IMR-90 (cell line): Measurements from ENCODE around the gene RTKN. TPM values are rescaled to one million over a fixed set of nuclear protein-coding genes. Genes with fewer than 3 reads are reported as not detected.
"Not testable (repeated sequence)": the region's sequence is repeated elsewhere in the genome, so short reads cannot be mapped to it uniquely, and the experiment has no call there.

Experiments
- ATAC-seq: fragments of 200-7000 bp; cut with Tn5 transposase; 2 replicates; pipeline ENCODE4 v1.9.1; 2020; ENCODE audit warnings: low read depth, mild to moderate bottlenecking, moderate library complexity
- BruUV-seq: library from RNA; stranded (reverse); fragments of 400-500 nt; replicated peaks from 2 replicates; lab custom pipeline; 2021; lab: Mats Ljungman, UMichigan
- CTCF ChIA-PET: fragments of 300-600 bp; formaldehyde crosslinking; extraction: SDS; loops from one replicate; lab custom pipeline; 2021; ENCODE audit warnings: antibody characterized with exemption; lab: Yijun Ruan, JAX
- POLR2A ChIA-PET: fragments of 300-600 bp; sonication (Branson Sonifier 250); formaldehyde crosslinking; loops from one replicate; lab custom pipeline; 2022; ENCODE audit warnings: antibody characterized with exemption; ENCODE audit not compliant: unreplicated experiment; lab: Charles Lee
- DNase-seq: peaks from one replicate; pipeline ENCODE4 v3.0.0; 2013
- H2AFZ ChIP-seq: replicated peaks from 2 replicates; pipeline ENCODE3; 2013; ENCODE audit warnings: low read length, mild to moderate bottlenecking; ENCODE audit not compliant: poor library complexity
- H2AK5ac ChIP-seq: 2 replicates; pipeline ENCODE4 v1.6.1; 2013; ENCODE audit warnings: low read depth, low read length, inconsistent platforms
- H2AK9ac ChIP-seq: replicated peaks from 2 replicates; pipeline ENCODE3; 2013; ENCODE audit warnings: mild to moderate bottlenecking, low read depth, low read length, moderate library complexity; ENCODE audit not compliant: poor library complexity
- H2BK120ac ChIP-seq: 2 replicates; pipeline ENCODE4 v1.6.1; 2013; ENCODE audit warnings: low read depth, low read length, inconsistent platforms
- H2BK15ac ChIP-seq: 3 replicates; pipeline ENCODE4 v1.6.1; 2013; ENCODE audit warnings: low read depth, low read length, inconsistent platforms
- H2BK20ac ChIP-seq: 2 replicates; pipeline ENCODE4 v1.6.1; 2013; ENCODE audit warnings: low read depth, mild to moderate bottlenecking, inconsistent platforms, low read length, moderate library complexity
- H2BK5ac ChIP-seq: 2 replicates; pipeline ENCODE4 v1.6.1; 2013; ENCODE audit warnings: mild to moderate bottlenecking, low read depth, low read length, inconsistent platforms; ENCODE audit not compliant: poor library complexity, severe bottlenecking
- H3K14ac ChIP-seq: replicated peaks from 2 replicates; pipeline ENCODE4 v1.6.1; 2013; ENCODE audit warnings: low read depth, low read length, inconsistent platforms
- H3K18ac ChIP-seq: 2 replicates; pipeline ENCODE4 v1.6.1; 2013; ENCODE audit warnings: low read depth, low read length, control low read depth
- H3K23ac ChIP-seq: 2 replicates; pipeline ENCODE4 v1.6.1; 2013; ENCODE audit warnings: low read depth, low read length, inconsistent platforms
- H3K27ac ChIP-seq: 2 replicates; pipeline ENCODE4 v1.5.1; 2013; ENCODE audit warnings: mild to moderate bottlenecking, control low read depth, low read length; ENCODE audit not compliant: insufficient read depth
- H3K27me3 ChIP-seq: 2 replicates; pipeline ENCODE4 v1.6.1; 2013; ENCODE audit warnings: low read length; ENCODE audit not compliant: control insufficient read depth, insufficient read depth
- H3K36me3 ChIP-seq: 2 replicates; pipeline ENCODE4 v1.6.1; 2013; ENCODE audit warnings: low read length, mixed read lengths; ENCODE audit not compliant: control insufficient read depth, insufficient read depth
- H3K4ac ChIP-seq: 2 replicates; pipeline ENCODE4 v1.6.1; 2013; ENCODE audit warnings: low read depth, low read length, inconsistent platforms
- H3K4me1 ChIP-seq: 2 replicates; pipeline ENCODE4 v1.6.1; 2013; ENCODE audit warnings: low read length, mixed read lengths; ENCODE audit not compliant: control insufficient read depth, insufficient read depth
- H3K4me2 ChIP-seq: 2 replicates; pipeline ENCODE4 v1.6.1; 2013; ENCODE audit warnings: low read depth, mild to moderate bottlenecking, control low read depth, low read length, moderate library complexity
- H3K4me3 ChIP-seq: 2 replicates; pipeline ENCODE4 v1.5.1; 2013; ENCODE audit warnings: low read depth, mild to moderate bottlenecking, control low read depth, low read length, moderate library complexity; ENCODE audit not compliant: insufficient read depth
- H3K56ac ChIP-seq: 2 replicates; pipeline ENCODE4 v1.6.1; 2013; ENCODE audit warnings: low read length, inconsistent platforms; ENCODE audit not compliant: insufficient read depth; ENCODE audit errors: extremely low read depth
- H3K79me1 ChIP-seq, 2 experiments: 2 replicates each; pipeline ENCODE4 v1.6.1; 2013; ENCODE audit warnings: low read length in 2 of 2, inconsistent platforms in 1 of 2, low read depth in 1 of 2
- H3K9ac ChIP-seq: 2 replicates; pipeline ENCODE4 v1.6.1; 2013; ENCODE audit warnings: low read depth, low read length, control low read depth
- H3K9me1 ChIP-seq: 2 replicates; pipeline ENCODE4 v1.6.1; 2013; ENCODE audit warnings: low read length, inconsistent platforms; ENCODE audit not compliant: insufficient read depth
- H3K9me3 ChIP-seq: 2 replicates; pipeline ENCODE4 v1.6.1; 2013; ENCODE audit warnings: low read length; ENCODE audit not compliant: control insufficient read depth, insufficient read depth
- H4K20me1 ChIP-seq: 2 replicates; pipeline ENCODE4 v1.6.1; 2013; ENCODE audit warnings: low read length, inconsistent platforms; ENCODE audit not compliant: insufficient read depth
- H4K5ac ChIP-seq: 2 replicates; pipeline ENCODE4 v1.6.1; 2013; ENCODE audit warnings: mild to moderate bottlenecking, low read depth, low read length, control low read depth
- H4K8ac ChIP-seq, 2 experiments: 2 replicates each; pipeline ENCODE4 v1.6.1; 2013; ENCODE audit warnings: low read depth in 2 of 2, low read length in 2 of 2, control low read depth in 1 of 2, inconsistent platforms in 1 of 2
- H4K91ac ChIP-seq: 2 replicates; pipeline ENCODE4 v1.6.1; 2013; ENCODE audit warnings: low read depth, low read length, inconsistent platforms; ENCODE audit not compliant: insufficient read depth
- WGBS, 2 experiments: methylation state at CpG; one replicate each; pipeline versions ENCODE4 v1.1.5 to v1.1.7; 2013; ENCODE audit warnings: missing lambda C conversion rate in 2 of 2; ENCODE audit not compliant: insufficient read length in 1 of 2; ENCODE audit errors: extremely low coverage in 2 of 2; 5-methylcytosine and 5-hydroxymethylcytosine counted together
- dilution Hi-C: fragments of 300-500 bp; cut with HindIII; formaldehyde crosslinking; loops from one replicate; pipeline ENCODE4 v1.14.3; 2018; ENCODE audit warnings: low sequenced_read_pairs; ENCODE audit not compliant: unreplicated experiment
- in situ Hi-C: fragments of 300-500 bp; cut with MboI; formaldehyde crosslinking; loops from 3 replicates; pipeline ENCODE4 v1.14.3; 2019; ENCODE audit warnings: low sequenced_read_pairs, inconsistent platforms, mixed read lengths
- intact Hi-C: fragments of 100-400 bp; cut with micrococcal nuclease; formaldehyde crosslinking; loops from 2 replicates; pipeline ENCODE4 v1.10.0; 2022
- polyA plus RNA-seq, 3 experiments: library from polyadenylated mRNA; depleted of rRNA; stranded (reverse); fragments of >200 nt; gene quantifications; 2 replicates each; pipeline ENCODE4 v1.2.3, GENCODE V29; 2012; ENCODE audit warnings: low replicate concordance in 1 of 3
- total RNA-seq: library from RNA; depleted of rRNA; stranded (reverse); fragments of >200 nt; gene quantifications from 2 replicates; pipeline ENCODE4 v1.2.3, GENCODE V29; 2012

RTKN gene
- total and polyA plus RNA-seq, 2 of the 4 experiments (the other 2 are of a cell fraction) = 11.1 to 19.7 TPM

GRCh38 chr2:74483675-74484164 lies 42.0 kb upstream of the RTKN start:
- 0 out of 2 replicates have a peak overlapping the region, but pooled peaks have one; percentile 6 for H2AK5ac ChIP-seq
- ATAC-seq, H3K56ac ChIP-seq, H3K18ac ChIP-seq, BruUV-seq, H2BK5ac ChIP-seq, H3K9me3 ChIP-seq, dilution Hi-C loops, DNase-seq, H2BK15ac ChIP-seq, H2BK20ac ChIP-seq, H4K20me1 ChIP-seq, H3K9me1 ChIP-seq, H3K27me3 ChIP-seq: not testable (repeated sequence)
- peak overlapping the region; percentile 77 for H4K91ac ChIP-seq
- peak overlapping the region; percentile 100 for H2AFZ ChIP-seq
- peak overlapping the region; percentile 80 for H3K4me3 ChIP-seq
- peaks cover 10% of the 10 kb centered on the region for H3K36me3 ChIP-seq
- H3K27ac ChIP-seq = peak overlapping the region; percentile 44; the same call in 1 of the 2 replicates
- in situ Hi-C loops = loop anchor here (5.0 to 25.0 kb wide), 2 partner anchors 94 to 379 kb away; no protein-coding TSS in a partner anchor
- H3K4me2 ChIP-seq = peak overlapping the region; percentile 75
- H4K5ac ChIP-seq = peak overlapping the region; percentile 8
- peaks cover 24 to 60% of the 10 kb centered on the region in 2 experiments for H3K79me1 ChIP-seq
- peaks cover 16% of the 10 kb centered on the region for H3K4me1 ChIP-seq
- H3K14ac ChIP-seq = peak overlapping the region; percentile 83; the same call in 1 of the 2 replicates
- POLR2A ChIA-PET = interaction anchor here (0.6 kb wide), 1 partner anchor 31 kb away, joined by 3 read pairs; the partner anchor contains the start of gene TLX2
- H4K8ac ChIP-seq = peak overlapping the region; percentile 79 to 100; a peak in 3 of 4 replicates
- intact Hi-C loops = loop anchor here (1.0 kb wide), 3 partner anchors 29 to 104 kb away; partner anchors contain the start of genes AUP1 and HTRA2
- WGBS, 2 experiments = 91% methylated on average over 5 of the region's 19 CpGs; no CpG with 5 or more reads in 1 of the 2 experiments
- peak overlapping the region; percentile 62 for H3K23ac ChIP-seq
- peak overlapping the region; percentile 73 for H3K9ac ChIP-seq
- CTCF ChIA-PET = interaction anchor here (0.7 to 3.4 kb wide), 3 partner anchors 49 to 105 kb away, joined by 3 to 17 read pairs (median 3); no protein-coding TSS in a partner anchor
- peak overlapping the region; percentile 16; the same call in 1 of the 2 replicates for H2BK120ac ChIP-seq
- peak overlapping the region; percentile 97 for H3K4ac ChIP-seq
- H2AK9ac ChIP-seq = peak overlapping the region; percentile 99
